IPS-18a (cell line): Measurements from ENCODE around the gene CYB5R4.

ENCODE experiments used
- H3K27ac ChIP-seq: one replicate; pipeline ENCODE4 v1.5.1; 2013; ENCODE audit warnings: low read length
- H3K27me3 ChIP-seq: one replicate; pipeline ENCODE4 v1.6.1; 2013; ENCODE audit warnings: mild to moderate bottlenecking, low read length; ENCODE audit not compliant: control insufficient read depth, insufficient read depth
- H3K36me3 ChIP-seq: one replicate; pipeline ENCODE4 v1.6.1; 2013; ENCODE audit warnings: low read depth, low read length; ENCODE audit not compliant: control insufficient read depth
- H3K4me1 ChIP-seq: one replicate; pipeline ENCODE4 v1.6.1; 2013; ENCODE audit warnings: low read depth, low read length; ENCODE audit not compliant: control insufficient read depth
- H3K4me3 ChIP-seq: one replicate; pipeline ENCODE4 v1.5.1; 2013; ENCODE audit warnings: low read length
- H3K9ac ChIP-seq: one replicate; pipeline ENCODE4 v1.6.1; 2013; ENCODE audit warnings: mild to moderate bottlenecking, low read length, moderate library complexity
- H3K9me3 ChIP-seq: one replicate; pipeline ENCODE4 v1.6.1; 2013; ENCODE audit warnings: low read depth, low read length; ENCODE audit not compliant: control insufficient read depth

CYB5R4 gene, protein sequence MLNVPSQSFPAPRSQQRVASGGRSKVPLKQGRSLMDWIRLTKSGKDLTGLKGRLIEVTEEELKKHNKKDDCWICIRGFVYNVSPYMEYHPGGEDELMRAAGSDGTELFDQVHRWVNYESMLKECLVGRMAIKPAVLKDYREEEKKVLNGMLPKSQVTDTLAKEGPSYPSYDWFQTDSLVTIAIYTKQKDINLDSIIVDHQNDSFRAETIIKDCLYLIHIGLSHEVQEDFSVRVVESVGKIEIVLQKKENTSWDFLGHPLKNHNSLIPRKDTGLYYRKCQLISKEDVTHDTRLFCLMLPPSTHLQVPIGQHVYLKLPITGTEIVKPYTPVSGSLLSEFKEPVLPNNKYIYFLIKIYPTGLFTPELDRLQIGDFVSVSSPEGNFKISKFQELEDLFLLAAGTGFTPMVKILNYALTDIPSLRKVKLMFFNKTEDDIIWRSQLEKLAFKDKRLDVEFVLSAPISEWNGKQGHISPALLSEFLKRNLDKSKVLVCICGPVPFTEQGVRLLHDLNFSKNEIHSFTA

DNA sequence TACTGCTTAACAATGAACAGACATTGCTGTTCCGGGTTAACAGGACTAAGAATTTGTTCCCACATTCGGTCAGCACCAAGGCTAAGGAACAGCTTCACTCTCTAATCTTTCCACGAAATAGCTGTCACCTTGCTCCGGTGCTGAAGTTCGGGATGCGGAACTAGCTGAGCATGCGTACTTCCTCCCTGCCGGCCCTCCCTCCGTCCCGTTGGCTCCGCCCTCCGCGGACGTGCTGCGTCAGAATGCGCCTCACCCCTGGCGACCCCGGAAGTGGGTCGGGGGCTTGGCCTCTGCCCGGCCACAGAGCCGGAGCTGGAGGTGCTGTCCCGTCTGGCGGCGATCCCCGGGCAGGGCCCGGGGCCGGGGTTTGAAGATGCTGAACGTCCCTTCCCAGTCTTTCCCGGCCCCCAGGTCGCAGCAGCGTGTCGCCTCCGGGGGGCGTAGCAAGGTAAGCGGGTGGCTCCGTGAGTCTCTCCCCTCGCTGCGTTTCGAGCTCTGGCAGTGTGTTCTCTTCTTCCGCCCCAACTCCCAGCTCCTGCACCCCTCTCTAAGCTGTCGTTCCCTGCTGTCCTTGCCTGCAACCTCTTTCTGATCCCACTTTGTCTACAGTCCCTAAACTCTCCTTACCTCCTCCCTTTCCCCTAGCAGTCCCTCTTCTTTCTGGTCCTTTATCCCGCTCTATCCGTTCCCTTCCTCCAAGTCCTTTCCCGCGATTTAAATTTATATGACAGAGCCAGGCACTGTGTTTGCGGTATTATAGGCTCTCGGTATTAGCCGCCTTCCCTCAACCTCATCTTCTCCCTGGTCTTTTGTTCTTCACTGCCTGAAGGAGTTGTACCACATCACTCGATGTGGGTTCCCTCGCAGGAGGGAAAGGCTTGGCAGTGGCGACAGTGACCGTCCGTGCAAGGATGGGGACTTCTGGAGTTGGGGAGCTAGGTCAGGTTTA lies at the start of gene CYB5R4:
Gene CYB5R4 (plus strand): TSS at position 280 of the 949 bp plus-strand sequence. CDS start 94 bp downstream, at position 374.
- Histone ChIP-seq H3K36me3 (peaks cover 2% of the 10 kb centered on the region), H3K9me3 (no peaks in the 10 kb centered on the region), H3K27me3 (peaks cover 15% of the 10 kb centered on the region), H3K27ac (no peak within 1 kb of the TSS), H3K9ac (peak within 1 kb of the TSS; percentile 43), H3K4me3 (peak within 1 kb of the TSS; percentile 95), H3K4me1 (peaks cover 3% of the 10 kb centered on the region)

DNA sequence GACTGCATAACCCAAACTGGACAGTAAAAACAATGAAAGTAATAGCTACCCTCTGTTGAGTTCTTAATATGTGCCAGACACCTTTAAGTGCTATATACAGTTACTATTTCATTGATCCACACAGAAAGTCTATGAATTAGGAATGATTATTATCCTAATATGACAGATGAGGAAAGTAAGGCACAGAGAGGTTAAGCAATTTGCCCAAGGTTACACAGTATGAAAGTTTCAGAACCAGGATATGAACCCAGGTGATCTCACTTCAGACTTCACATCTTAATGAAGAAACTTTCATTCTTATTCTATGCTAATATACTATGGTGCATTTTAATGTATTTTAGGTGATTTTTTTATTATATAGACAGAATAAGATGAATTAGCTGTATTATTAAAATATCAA lies 46.9 kb upstream of the CYB5R4 start:
- H3K4me3 ChIP-seq = no peak overlapping the region
- H3K9ac ChIP-seq = no peak overlapping the region
- no peaks in the 10 kb centered on the region for H3K27me3 ChIP-seq
- H3K36me3 ChIP-seq = no peaks in the 10 kb centered on the region
- no peak overlapping the region for H3K27ac ChIP-seq
- H3K4me1 ChIP-seq = no peaks in the 10 kb centered on the region
- no peaks in the 10 kb centered on the region for H3K9me3 ChIP-seq

DNA sequence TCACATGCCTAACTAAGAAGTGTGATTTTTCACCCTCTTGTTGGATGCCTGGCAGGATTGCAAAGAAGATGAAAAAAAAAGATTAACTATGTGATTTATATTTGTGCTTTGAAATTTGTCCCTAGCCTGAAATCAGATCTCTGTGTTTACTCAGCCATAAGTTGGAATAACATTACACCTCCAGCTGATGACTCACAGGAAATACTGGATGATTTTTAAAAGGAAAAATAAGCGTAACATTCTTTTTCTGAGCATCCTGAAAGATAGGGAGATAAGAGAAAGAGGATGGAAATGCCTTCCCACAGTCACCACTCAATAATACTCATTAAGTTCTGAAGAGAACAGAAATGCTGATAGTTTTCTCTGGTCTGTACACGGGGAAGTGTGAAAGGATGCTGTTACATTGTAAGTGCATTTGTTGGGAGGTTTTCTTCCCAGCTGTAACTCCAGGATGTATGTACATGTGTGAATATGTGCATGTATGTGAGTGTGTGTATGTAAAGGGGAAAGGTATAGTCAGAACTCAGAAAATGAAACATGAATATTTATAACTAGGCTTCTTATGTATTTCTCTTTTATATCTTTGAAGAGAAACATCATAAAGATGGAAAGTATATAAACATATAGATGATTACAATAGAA lies 43.7 kb upstream of the CYB5R4 start:
- Histone ChIP-seq H3K27ac (no peak overlapping the region), H3K9ac (no peak overlapping the region), H3K27me3 (no peaks in the 10 kb centered on the region), H3K9me3 (no peaks in the 10 kb centered on the region), H3K36me3 (no peaks in the 10 kb centered on the region), H3K4me1 (no peaks in the 10 kb centered on the region), H3K4me3 (no peak overlapping the region)

DNA sequence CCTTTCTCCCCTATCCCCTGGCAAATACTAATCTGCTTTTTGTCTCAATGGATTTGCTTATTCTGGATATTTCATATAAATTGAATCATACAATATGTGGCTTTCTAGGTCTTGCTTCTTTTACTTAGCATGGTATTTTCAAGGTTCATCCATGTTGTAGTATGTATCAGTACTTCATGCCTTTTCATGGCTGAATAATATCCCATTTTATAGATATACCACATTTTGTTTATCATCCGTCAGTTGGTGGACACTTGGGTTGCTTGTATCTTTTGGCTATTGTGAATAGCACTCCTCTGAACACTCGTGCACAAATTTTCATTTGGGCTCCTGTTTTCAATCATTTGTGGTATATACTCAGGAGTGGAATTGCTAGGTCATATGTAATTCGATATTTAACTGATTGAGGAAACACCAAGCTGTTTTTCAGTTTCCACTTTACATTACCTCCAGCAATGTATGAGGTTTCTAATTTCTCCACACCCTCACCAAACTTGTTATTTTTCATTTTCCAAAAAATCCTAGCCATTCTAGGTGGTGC lies 36.8 kb upstream of the CYB5R4 start:
- no peaks in the 10 kb centered on the region for H3K9me3 ChIP-seq

DNA sequence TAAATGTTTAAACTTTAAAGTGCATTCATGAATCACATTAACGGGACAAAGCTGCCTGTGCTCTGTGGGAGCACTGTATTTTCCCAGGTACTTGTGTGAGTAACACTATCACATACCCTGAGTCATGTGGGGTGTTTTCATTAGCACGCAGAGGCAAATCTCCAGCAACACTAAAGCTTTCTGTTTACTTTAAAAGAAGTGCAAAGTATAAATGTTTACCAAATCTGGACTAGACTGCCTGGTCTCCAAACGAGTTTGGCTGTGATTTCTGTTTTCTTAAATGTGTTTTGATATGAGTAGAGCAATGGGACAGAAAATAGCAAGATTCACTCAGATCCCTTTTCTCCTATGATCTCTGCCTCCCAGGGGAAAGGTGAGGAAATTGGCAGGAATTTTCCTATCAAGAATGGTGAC lies 35.1 kb upstream of the CYB5R4 start:
- Histone ChIP-seq H3K9me3 (no peaks in the 10 kb centered on the region), H3K27me3 (no peaks in the 10 kb centered on the region), H3K27ac (no peak overlapping the region), H3K9ac (no peak overlapping the region), H3K36me3 (no peaks in the 10 kb centered on the region), H3K4me3 (no peak overlapping the region), H3K4me1 (peaks cover 4% of the 10 kb centered on the region)

More for the DNA sequence above, 36.8 kb upstream of the CYB5R4 start:
- Histone ChIP-seq H3K4me1 (peaks cover 4% of the 10 kb centered on the region), H3K36me3 (no peaks in the 10 kb centered on the region), H3K27me3 (no peaks in the 10 kb centered on the region), H3K4me3 (no peak overlapping the region), H3K27ac (no peak overlapping the region), H3K9ac (no peak overlapping the region)

DNA sequence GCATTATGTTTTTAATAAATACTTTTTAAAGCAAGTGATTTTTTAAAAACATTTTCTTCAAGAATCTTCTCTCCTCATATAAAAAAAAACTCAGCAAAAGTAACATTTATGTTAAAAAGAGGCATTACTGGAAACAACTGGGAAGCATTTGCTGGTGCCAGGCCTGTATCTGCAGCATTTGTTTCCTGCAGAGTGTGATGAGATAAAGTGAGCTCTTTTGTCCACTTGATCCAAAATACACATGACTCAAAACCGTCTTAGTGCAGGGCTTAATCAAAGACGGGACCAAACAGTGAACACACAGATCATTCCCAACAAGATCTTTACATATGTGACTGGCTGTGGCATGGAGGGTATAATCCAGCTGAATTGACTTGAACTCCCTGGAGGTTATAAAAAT lies 34.7 kb upstream of the CYB5R4 start:
- no peaks in the 10 kb centered on the region for H3K27me3 ChIP-seq

DNA sequence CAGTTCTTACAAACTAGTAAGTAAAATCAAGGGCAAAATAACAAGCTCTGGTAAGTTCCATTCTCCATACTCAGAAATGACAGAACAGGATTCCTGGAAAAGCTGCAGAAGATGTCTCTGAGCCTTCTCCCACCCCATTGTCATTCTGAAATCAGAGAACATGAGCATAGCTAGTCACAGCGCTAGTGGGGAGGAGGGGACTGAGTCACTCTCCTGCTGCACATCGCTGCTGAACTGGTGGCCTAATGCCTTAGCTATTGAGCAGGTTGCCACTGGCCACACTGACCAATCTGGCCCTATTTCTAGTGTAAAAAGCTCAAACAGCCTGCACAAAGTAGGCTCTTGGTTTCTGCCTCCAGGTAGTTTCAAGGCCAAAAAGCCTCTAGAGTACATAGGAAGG lies 32.4 kb upstream of the CYB5R4 start:
- Histone ChIP-seq H3K27me3 (no peaks in the 10 kb centered on the region), H3K4me3 (no peak overlapping the region), H3K27ac (no peak overlapping the region), H3K9me3 (no peaks in the 10 kb centered on the region), H3K9ac (no peak overlapping the region), H3K4me1 (no peaks in the 10 kb centered on the region), H3K36me3 (no peaks in the 10 kb centered on the region)

More for the DNA sequence above, 34.7 kb upstream of the CYB5R4 start:
- H3K4me1 ChIP-seq = peaks cover 4% of the 10 kb centered on the region
- H3K36me3 ChIP-seq = no peaks in the 10 kb centered on the region
- H3K4me3 ChIP-seq = no peak overlapping the region
- H3K9ac ChIP-seq = no peak overlapping the region
- H3K27ac ChIP-seq = no peak overlapping the region
- no peaks in the 10 kb centered on the region for H3K9me3 ChIP-seq

DNA sequence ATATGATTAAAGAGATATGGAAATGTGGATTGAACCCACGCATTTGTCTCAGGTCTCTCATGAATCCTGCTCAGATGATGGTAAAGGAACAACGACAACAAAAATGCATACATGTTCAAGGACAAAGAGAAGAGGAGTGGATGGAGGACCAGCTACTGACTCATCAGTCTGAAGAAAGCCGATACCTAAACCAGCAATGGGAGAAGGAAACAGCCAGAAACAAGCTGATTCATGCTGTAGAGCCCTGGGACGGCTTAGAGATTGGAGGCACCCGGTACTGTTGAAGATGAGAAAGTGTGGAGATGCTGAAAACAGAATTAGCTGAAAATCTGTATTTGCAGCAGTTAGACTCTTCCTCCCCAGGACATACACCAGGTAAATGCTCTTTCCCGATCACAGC lies 20.8 kb upstream of the CYB5R4 start:
- Histone ChIP-seq H3K27me3 (no peaks in the 10 kb centered on the region), H3K36me3 (no peaks in the 10 kb centered on the region)

DNA sequence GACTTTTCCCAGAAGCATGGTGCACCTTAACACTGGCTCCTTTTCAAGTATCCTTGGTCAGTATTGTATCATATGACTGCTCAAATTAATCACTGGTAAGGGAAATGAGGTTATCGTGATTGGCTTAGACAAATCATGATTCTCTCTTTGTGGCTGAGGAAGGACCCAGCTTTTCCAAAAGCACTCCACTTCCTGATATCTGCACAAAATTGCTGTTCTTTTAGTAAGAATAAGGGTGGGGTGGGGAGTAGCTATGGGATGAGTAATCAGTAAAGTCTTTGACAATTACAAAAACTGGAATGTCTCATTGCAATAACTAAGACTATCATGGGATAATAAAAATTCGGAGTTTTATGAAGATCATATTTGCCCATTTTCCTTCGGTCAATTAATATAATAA lies 15.3 kb upstream of the CYB5R4 start:
- Histone ChIP-seq H3K4me3 (no peak overlapping the region), H3K4me1 (peaks cover 4% of the 10 kb centered on the region), H3K27ac (no peak overlapping the region), H3K9ac (no peak overlapping the region), H3K27me3 (no peaks in the 10 kb centered on the region), H3K36me3 (no peaks in the 10 kb centered on the region), H3K9me3 (peaks cover 5% of the 10 kb centered on the region)

More for the DNA sequence above, 20.8 kb upstream of the CYB5R4 start:
- peaks cover 4% of the 10 kb centered on the region for H3K4me1 ChIP-seq
- H3K4me3 ChIP-seq = no peak overlapping the region
- H3K9me3 ChIP-seq = peaks cover 5% of the 10 kb centered on the region
- H3K27ac ChIP-seq = no peak overlapping the region
- no peak overlapping the region for H3K9ac ChIP-seq

DNA sequence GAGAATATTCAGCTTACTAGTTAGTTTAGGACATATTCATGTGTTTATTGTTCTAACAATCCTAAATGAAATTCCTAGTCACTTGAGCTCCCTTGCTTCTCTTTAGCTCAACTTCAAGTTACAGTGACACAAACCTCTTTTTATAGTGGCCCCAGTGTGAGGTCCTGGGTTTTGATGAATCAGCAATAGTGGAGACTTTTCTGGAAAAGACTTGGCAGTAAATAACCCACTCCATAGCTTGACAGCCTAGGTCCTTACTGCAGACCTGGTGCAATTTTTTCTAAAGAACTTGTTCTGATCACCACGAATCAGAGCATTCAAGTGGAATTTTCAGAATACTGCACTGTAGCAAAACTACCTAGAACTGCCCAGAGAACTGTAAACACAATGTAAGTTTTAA lies 13.2 kb upstream of the CYB5R4 start:
- Histone ChIP-seq H3K27ac (no peak overlapping the region), H3K27me3 (no peaks in the 10 kb centered on the region), H3K4me1 (no peaks in the 10 kb centered on the region), H3K9ac (no peak overlapping the region), H3K36me3 (no peaks in the 10 kb centered on the region), H3K9me3 (peaks cover 3% of the 10 kb centered on the region), H3K4me3 (no peak overlapping the region)

DNA sequence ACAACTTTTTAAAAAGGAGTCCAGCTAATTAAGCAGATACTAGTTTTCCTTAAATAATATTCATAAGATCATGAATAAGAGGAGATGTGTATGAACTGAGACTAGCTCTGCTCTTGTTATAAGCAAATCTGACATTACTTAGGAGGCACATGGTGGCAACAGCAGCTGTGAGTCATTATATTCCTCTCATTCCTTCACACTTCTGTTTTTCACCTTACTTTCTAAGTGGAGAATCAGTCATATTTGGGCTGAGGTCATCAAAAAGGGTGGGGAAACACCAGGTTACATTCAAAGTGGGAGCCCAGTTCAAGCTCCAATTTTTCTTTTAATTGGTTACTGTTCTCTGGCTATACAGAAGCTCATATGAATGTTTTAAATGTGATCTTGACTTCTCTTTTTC lies 12.3 kb upstream of the CYB5R4 start:
- H3K9me3 ChIP-seq = no peaks in the 10 kb centered on the region
- peaks cover 8% of the 10 kb centered on the region for H3K27me3 ChIP-seq
- H3K36me3 ChIP-seq = no peaks in the 10 kb centered on the region
- H3K9ac ChIP-seq = no peak overlapping the region
- no peak overlapping the region for H3K27ac ChIP-seq
- no peaks in the 10 kb centered on the region for H3K4me1 ChIP-seq
- H3K4me3 ChIP-seq = no peak overlapping the region
